GM23248 (cell line): ENCODE results near the gene GANC. TPM values are rescaled to one million over a fixed set of nuclear protein-coding genes. Genes with fewer than 3 reads are reported as not detected.
"Not testable (repeated sequence)": the region's sequence is repeated elsewhere in the genome, so short reads cannot be mapped to it uniquely, and the experiment has no call there.

Source experiments
- DNase-seq: peaks from one replicate; pipeline ENCODE4 v3.0.0-alpha.2; 2015
- H2AFZ ChIP-seq: fragments of 200-600 bp; sonication (generic); 2 replicates; pipeline ENCODE4 v1.6.1; 2016; ENCODE audit warnings: antibody characterized with exemption
- H3F3A ChIP-seq: fragments of 200-600 bp; sonication (generic); 2 replicates; pipeline ENCODE4 v1.6.1; 2016; ENCODE audit warnings: mild to moderate bottlenecking, antibody characterized with exemption, mixed run types; ENCODE audit not compliant: insufficient read depth
- H3K27ac ChIP-seq: fragments of 200-600 bp; sonication (generic); 2 replicates; pipeline ENCODE4 v1.5.1; 2016; ENCODE audit warnings: mild to moderate bottlenecking
- H3K27me3 ChIP-seq: fragments of 200-600 bp; sonication (generic); replicated peaks from 2 replicates; pipeline ENCODE4 v1.6.1; 2016; ENCODE audit warnings: mild to moderate bottlenecking; ENCODE audit not compliant: insufficient read depth
- H3K36me3 ChIP-seq: fragments of 200-600 bp; sonication (generic); 2 replicates; pipeline ENCODE4 v1.6.1; 2016; ENCODE audit warnings: low read depth, mild to moderate bottlenecking
- H3K4me1 ChIP-seq: fragments of 200-600 bp; sonication (generic); 2 replicates; pipeline ENCODE4 v1.6.1; 2016; ENCODE audit warnings: mild to moderate bottlenecking; ENCODE audit not compliant: insufficient read depth
- H3K4me2 ChIP-seq: fragments of 200-600 bp; sonication (generic); one replicate; pipeline ENCODE4 v1.6.1; 2016; ENCODE audit warnings: mild to moderate bottlenecking; ENCODE audit not compliant: unreplicated experiment
- H3K4me3 ChIP-seq: fragments of 200-600 bp; sonication (generic); 2 replicates; pipeline ENCODE4 v1.5.1; 2016; ENCODE audit warnings: mild to moderate bottlenecking
- H3K79me2 ChIP-seq: fragments of 200-600 bp; sonication (generic); 2 replicates; pipeline ENCODE4 v1.6.1; 2016; ENCODE audit warnings: mild to moderate bottlenecking; ENCODE audit not compliant: insufficient read depth
- H3K9ac ChIP-seq: fragments of 200-600 bp; sonication (generic); 2 replicates; pipeline ENCODE4 v1.6.1; 2016; ENCODE audit warnings: mild to moderate bottlenecking
- H3K9me2 ChIP-seq: fragments of 200-600 bp; sonication (generic); 2 replicates; pipeline ENCODE4 v1.6.1; 2016; ENCODE audit warnings: mixed run types, mild to moderate bottlenecking, moderate library complexity; ENCODE audit not compliant: insufficient read depth
- H3K9me3 ChIP-seq: fragments of 200-600 bp; sonication (generic); one replicate; pipeline ENCODE4 v1.6.1; 2017; ENCODE audit warnings: low read depth
- H4K20me1 ChIP-seq: fragments of 200-600 bp; sonication (generic); 2 replicates; pipeline ENCODE4 v1.6.0; 2016; ENCODE audit not compliant: insufficient read depth
- EZH2 ChIP-seq: fragments of 200-600 bp; sonication (generic); IDR thresholded peaks from 2 replicates; pipeline ENCODE4 v1.6.1; 2018; ENCODE audit warnings: antibody characterized with exemption, mild to moderate bottlenecking; ENCODE audit not compliant: insufficient read depth, poor library complexity, severe bottlenecking
- EZH2phosphoT487 ChIP-seq: fragments of 200-600 bp; sonication (generic); IDR thresholded peaks from 2 replicates; pipeline ENCODE4 v1.6.1; 2018; ENCODE audit warnings: antibody characterized with exemption, moderate library complexity, mild to moderate bottlenecking, low read depth; ENCODE audit not compliant: insufficient read depth
- WGBS, 2 experiments: methylation state at CpG; one replicate each; pipeline ENCODE4 v1.1.6; 2015 to 2017; ENCODE audit warnings: low lambda C conversion rate in 2 of 2, low coverage in 1 of 2; ENCODE audit errors: missing lambda C conversion rate in 2 of 2; 5-methylcytosine and 5-hydroxymethylcytosine counted together
- in situ Hi-C: fragments of 300-500 bp; cut with MboI; formaldehyde crosslinking; loops from 2 replicates; pipeline ENCODE4 v1.15.0; 2020
- polyA plus RNA-seq: library from polyadenylated mRNA; unstranded; fragments of >200 nt; fragmentation: Nextera tagmentation; extraction: Ambion mirVana; gene quantifications from 2 replicates; pipeline ENCODE4 v1.2.1, GENCODE V29; 2016
- total RNA-seq: library from RNA; depleted of rRNA; stranded (reverse); fragments of >200 nt; shearing (Covaris generic); gene quantifications from 2 replicates; pipeline ENCODE4 v1.2.3, GENCODE V29; 2014

Gene GANC
- total and polyA plus RNA-seq, 2 experiments from 2014 or later = 21.4 to 26.8 TPM

DNA sequence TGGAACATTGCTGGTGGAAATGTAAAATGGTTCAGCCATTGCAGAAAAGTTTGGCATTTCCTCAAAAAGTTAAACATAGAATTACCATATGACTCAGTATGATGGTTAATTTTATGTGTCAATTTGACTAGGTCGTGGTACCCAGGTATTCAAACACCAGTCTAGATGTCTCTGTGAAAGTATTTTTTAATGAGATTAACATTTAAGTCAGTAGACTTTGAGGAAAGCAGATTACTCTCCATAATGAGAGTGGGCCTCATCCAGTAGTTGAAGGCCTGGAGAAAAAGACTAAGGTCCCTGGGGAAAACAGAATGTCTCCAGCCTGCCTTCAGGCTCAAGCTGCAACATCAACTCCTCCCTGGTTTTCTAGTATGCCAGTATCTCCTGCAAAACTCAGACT lies 42.5 kb downstream of the GANC start:
- Histone ChIP-seq H3K4me1 (0 out of 2 replicates have a peak, but pooled peaks cover 5% of the 10 kb centered on the region), H3K27me3 (no peaks in the 10 kb centered on the region), H3K27ac (no peak overlapping the region), H2AFZ (no peak overlapping the region), H3K4me2 (no peak overlapping the region), H3K4me3 (no peak overlapping the region), H3K9me2 (no peaks in the 10 kb centered on the region), H4K20me1 (no peaks in the 10 kb centered on the region), H3K9ac (no peak overlapping the region), H3K79me2 (no peaks in the 10 kb centered on the region), H3K9me3 (no peaks in the 10 kb centered on the region), H3K36me3 (peaks cover 8% of the 10 kb centered on the region; the same call in 1 of the 2 replicates), H3F3A (peaks cover 7% of the 10 kb centered on the region; the same call in 1 of the 2 replicates)
- peak; percentile 51 for DNase-seq
- 24 to 38% methylated on average over 1 of the region's 1 CpG for WGBS, 2 experiments
- TF ChIP-seq EZH2phosphoT487 = no peak
- no peak for TF ChIP-seq EZH2
- in situ Hi-C loops = no loop called here

DNA sequence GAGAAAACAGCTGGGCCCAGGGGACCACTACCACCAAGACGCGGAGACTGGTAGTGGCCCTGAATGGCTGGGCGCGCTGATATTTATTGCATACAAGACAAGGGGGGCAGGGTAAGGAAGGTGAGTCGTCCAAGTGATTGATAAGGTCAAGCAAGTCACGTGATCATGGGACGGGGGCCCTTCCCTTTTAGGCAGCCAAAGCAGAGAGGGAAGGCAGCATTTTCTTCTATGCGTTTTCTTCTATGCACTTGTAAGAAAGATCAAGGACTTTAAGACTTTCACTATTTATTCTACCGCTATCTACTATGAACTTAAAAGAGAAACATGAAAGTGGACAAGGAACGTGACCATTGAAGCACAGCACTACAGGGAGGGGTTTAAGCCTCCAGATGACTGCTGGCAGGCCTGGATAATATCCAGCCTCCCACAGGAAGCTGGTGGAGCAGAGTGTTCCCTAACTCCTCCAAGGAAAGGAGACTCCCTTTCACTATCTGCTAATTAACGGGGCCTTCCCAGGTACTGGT lies 43.3 kb downstream of the GANC start:
- H3K9me2 ChIP-seq, H3K27me3 ChIP-seq, H3K4me3 ChIP-seq, in situ Hi-C loops, H3K36me3 ChIP-seq, H3K4me2 ChIP-seq, H3K4me1 ChIP-seq, H3F3A ChIP-seq, H3K79me2 ChIP-seq, H4K20me1 ChIP-seq, DNase-seq, H3K9ac ChIP-seq, H3K27ac ChIP-seq, H3K9me3 ChIP-seq, H2AFZ ChIP-seq: not testable (repeated sequence)
- 71% methylated on average over 11 of the region's 11 CpGs for WGBS, 2 experiments

DNA sequence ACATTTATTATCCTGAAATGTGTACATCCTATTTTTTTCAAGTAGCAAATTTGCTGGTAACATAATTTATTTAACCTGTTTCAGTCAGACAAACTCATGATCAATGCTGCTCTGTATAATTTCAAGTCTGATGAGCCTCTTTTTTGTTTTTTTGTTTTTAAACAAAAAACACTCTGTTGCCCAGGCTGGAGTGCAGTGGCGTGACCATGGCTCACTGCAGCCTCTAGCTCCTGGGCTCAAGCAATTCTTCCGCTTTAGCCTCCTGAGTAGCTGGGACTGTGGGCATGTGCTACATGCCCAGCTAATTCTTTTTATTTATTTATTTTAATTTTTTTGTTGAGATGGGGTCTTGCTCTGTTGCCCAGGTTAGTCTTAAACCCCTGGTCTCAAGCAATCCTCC lies 46.2 kb downstream of the GANC start:
- 95 to 100% methylated on average over 2 of the region's 2 CpGs for WGBS, 2 experiments
- no peak for DNase-seq
- Histone ChIP-seq H3K4me3 (no peak overlapping the region), H3K36me3 (no peaks in the 10 kb centered on the region), H3F3A (peaks cover 12% of the 10 kb centered on the region; the same call in 1 of the 2 replicates), H3K4me2 (no peak overlapping the region), H3K4me1 (0 out of 2 replicates have a peak, but pooled peaks cover 9% of the 10 kb centered on the region), H3K9ac (no peak overlapping the region), H3K79me2 (no peaks in the 10 kb centered on the region), H4K20me1 (no peaks in the 10 kb centered on the region), H3K9me3 (no peaks in the 10 kb centered on the region), H3K9me2 (no peaks in the 10 kb centered on the region), H3K27ac (no peak overlapping the region), H2AFZ (no peak overlapping the region), H3K27me3 (no peaks in the 10 kb centered on the region)
- TF ChIP-seq EZH2phosphoT487 (no peak), EZH2 (no peak)
- in situ Hi-C loops = no loop called here

DNA sequence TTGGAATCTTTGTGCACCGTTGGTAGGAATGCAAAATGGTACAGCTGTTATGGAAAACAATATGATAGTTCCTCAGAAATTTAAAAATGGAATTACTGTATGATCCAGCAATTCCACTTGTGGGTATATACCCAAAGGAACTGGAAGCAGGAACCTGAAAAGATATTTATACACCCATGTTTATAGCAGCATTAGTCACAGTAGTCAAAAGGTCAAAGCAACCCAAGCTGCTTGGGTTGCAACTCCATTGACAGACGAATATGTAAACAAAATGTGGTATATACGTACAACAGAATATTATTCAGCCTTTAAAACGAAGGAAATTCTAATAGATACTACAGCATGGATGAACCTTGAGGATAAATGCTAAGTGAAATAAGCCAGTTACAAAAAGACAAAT lies 51.3 kb downstream of the GANC start:
- 67 to 68% methylated on average over 4 of the region's 4 CpGs for WGBS, 2 experiments
- DNase-seq = peak; percentile 27

GRCh38 chr15:42329161-42329560 lies 56.2 kb downstream of the GANC start:
- peaks cover 14% of the 10 kb centered on the region; the same call in 1 of the 2 replicates for H3K36me3 ChIP-seq
- no peak overlapping the region for H3K9ac ChIP-seq
- WGBS, 2 experiments = 95 to 97% methylated on average over 2 of the region's 2 CpGs
- no peaks in the 10 kb centered on the region for H3K9me2 ChIP-seq
- no peak overlapping the region for H3K4me3 ChIP-seq
- no peak for DNase-seq
- H3K27me3 ChIP-seq = no peaks in the 10 kb centered on the region
- H4K20me1 ChIP-seq = no peaks in the 10 kb centered on the region
- no peaks in the 10 kb centered on the region for H3F3A ChIP-seq
- H3K79me2 ChIP-seq = no peaks in the 10 kb centered on the region
- TF ChIP-seq EZH2 = no peak
- TF ChIP-seq EZH2phosphoT487 = no peak
- no peak overlapping the region for H3K4me2 ChIP-seq
- no peak overlapping the region for H2AFZ ChIP-seq
- in situ Hi-C loops = no loop called here
- H3K4me1 ChIP-seq = peaks cover 17% of the 10 kb centered on the region
- H3K9me3 ChIP-seq = no peaks in the 10 kb centered on the region
- H3K27ac ChIP-seq = no peak overlapping the region

More for the DNA sequence above, 51.3 kb downstream of the GANC start:
- in situ Hi-C loops = no loop called here
- Histone ChIP-seq H4K20me1 (no peaks in the 10 kb centered on the region), H3K9me2 (no peaks in the 10 kb centered on the region), H3K79me2 (no peaks in the 10 kb centered on the region), H3K36me3 (peaks cover 11% of the 10 kb centered on the region; the same call in 1 of the 2 replicates), H2AFZ (no peak overlapping the region), H3F3A (0 out of 2 replicates have a peak, but pooled peaks cover 5% of the 10 kb centered on the region), H3K9ac (no peak overlapping the region), H3K27ac (no peak overlapping the region), H3K4me3 (no peak overlapping the region), H3K27me3 (no peaks in the 10 kb centered on the region), H3K4me2 (no peak overlapping the region), H3K4me1 (0 out of 2 replicates have a peak, but pooled peaks cover 7% of the 10 kb centered on the region), H3K9me3 (no peaks in the 10 kb centered on the region)
- TF ChIP-seq EZH2 (no peak), EZH2phosphoT487 (no peak)
